HL-60 (cell line): ENCODE results near the gene IL10RA.

Source experiments
- DNase-seq, 2 experiments: peaks; one replicate each; pipeline ENCODE4 v3.0.0-alpha.2; 2010 to 2020; ENCODE audit warnings: low read depth in 1 of 2, low spot score in 1 of 2
- H3K27ac ChIP-seq: fragments of 250-450 bp; sonication (Bioruptor Pico); replicated peaks from 2 replicates; pipeline ENCODE4 v1.5.1; 2020; ENCODE audit warnings: mild to moderate bottlenecking, moderate library complexity
- H3K27me3 ChIP-seq: fragments of 250-450 bp; sonication (Bioruptor Pico); 2 replicates; pipeline ENCODE4 v1.5.1; 2021; ENCODE audit warnings: mild to moderate bottlenecking, moderate library complexity; ENCODE audit not compliant: insufficient read depth, poor library complexity, severe bottlenecking
- H3K4me3 ChIP-seq: replicated peaks from 2 replicates; pipeline ENCODE4 v1.5.1; 2011; ENCODE audit warnings: mild to moderate bottlenecking, control low read depth, low read length; ENCODE audit not compliant: insufficient read depth
- GABPA ChIP-seq: IDR thresholded peaks from 2 replicates; pipeline ENCODE4 v1.6.1; 2012; ENCODE audit warnings: low read depth
- POLR2AphosphoS5 ChIP-seq: IDR thresholded peaks from 2 replicates; pipeline ENCODE4 v1.6.1; 2012; ENCODE audit warnings: low read depth
- SPI1 ChIP-seq: IDR thresholded peaks from 2 replicates; pipeline ENCODE4 v1.6.1; 2012; ENCODE audit warnings: low read depth, mild to moderate bottlenecking, borderline replicate concordance
- TF ChIP-seq, protein P1 (sequence below): IDR thresholded peaks from 2 replicates; pipeline ENCODE4 v1.6.1; 2012; ENCODE audit warnings: low read depth; ENCODE audit not compliant: insufficient replicate concordance
- TF ChIP-seq, protein P2 (sequence below): IDR thresholded peaks from one replicate; pipeline ENCODE4 v1.5.1; 2011; ENCODE audit warnings: low read length, control low read depth, inconsistent platforms; ENCODE audit not compliant: insufficient read depth

The IL10RA gene

DNA sequence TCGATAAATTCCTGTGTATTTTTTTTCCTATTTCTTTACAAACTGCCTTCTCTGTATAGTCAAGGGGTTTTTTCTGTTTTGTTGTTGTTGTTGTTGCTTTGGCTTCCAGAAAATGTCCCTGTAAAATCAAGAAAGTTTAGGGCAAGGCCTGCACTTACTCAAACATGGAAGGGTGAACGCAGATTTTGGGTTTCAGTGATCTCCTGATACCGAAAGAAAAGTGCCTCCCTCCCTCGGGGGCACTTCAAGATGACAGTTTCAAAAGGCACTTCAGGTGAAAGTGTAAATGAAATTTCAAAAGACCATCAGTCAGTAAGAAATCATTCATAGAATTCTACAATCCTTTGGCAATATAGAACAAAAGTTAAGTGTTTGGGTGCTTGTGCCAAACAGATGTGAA is 47.2 kb downstream of the IL10RA start:
- no peaks in the 10 kb centered on the region for H3K27me3 ChIP-seq
- no peak overlapping the region for H3K4me3 ChIP-seq
- H3K27ac ChIP-seq = no peak overlapping the region
- TF ChIP-seq GABPA = no peak
- TF ChIP-seq, protein P1, sequence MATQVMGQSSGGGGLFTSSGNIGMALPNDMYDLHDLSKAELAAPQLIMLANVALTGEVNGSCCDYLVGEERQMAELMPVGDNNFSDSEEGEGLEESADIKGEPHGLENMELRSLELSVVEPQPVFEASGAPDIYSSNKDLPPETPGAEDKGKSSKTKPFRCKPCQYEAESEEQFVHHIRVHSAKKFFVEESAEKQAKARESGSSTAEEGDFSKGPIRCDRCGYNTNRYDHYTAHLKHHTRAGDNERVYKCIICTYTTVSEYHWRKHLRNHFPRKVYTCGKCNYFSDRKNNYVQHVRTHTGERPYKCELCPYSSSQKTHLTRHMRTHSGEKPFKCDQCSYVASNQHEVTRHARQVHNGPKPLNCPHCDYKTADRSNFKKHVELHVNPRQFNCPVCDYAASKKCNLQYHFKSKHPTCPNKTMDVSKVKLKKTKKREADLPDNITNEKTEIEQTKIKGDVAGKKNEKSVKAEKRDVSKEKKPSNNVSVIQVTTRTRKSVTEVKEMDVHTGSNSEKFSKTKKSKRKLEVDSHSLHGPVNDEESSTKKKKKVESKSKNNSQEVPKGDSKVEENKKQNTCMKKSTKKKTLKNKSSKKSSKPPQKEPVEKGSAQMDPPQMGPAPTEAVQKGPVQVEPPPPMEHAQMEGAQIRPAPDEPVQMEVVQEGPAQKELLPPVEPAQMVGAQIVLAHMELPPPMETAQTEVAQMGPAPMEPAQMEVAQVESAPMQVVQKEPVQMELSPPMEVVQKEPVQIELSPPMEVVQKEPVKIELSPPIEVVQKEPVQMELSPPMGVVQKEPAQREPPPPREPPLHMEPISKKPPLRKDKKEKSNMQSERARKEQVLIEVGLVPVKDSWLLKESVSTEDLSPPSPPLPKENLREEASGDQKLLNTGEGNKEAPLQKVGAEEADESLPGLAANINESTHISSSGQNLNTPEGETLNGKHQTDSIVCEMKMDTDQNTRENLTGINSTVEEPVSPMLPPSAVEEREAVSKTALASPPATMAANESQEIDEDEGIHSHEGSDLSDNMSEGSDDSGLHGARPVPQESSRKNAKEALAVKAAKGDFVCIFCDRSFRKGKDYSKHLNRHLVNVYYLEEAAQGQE = no peak
- TF ChIP-seq, protein P2, sequence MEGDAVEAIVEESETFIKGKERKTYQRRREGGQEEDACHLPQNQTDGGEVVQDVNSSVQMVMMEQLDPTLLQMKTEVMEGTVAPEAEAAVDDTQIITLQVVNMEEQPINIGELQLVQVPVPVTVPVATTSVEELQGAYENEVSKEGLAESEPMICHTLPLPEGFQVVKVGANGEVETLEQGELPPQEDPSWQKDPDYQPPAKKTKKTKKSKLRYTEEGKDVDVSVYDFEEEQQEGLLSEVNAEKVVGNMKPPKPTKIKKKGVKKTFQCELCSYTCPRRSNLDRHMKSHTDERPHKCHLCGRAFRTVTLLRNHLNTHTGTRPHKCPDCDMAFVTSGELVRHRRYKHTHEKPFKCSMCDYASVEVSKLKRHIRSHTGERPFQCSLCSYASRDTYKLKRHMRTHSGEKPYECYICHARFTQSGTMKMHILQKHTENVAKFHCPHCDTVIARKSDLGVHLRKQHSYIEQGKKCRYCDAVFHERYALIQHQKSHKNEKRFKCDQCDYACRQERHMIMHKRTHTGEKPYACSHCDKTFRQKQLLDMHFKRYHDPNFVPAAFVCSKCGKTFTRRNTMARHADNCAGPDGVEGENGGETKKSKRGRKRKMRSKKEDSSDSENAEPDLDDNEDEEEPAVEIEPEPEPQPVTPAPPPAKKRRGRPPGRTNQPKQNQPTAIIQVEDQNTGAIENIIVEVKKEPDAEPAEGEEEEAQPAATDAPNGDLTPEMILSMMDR = no peak
- TF ChIP-seq POLR2AphosphoS5 = no peak
- no peak for TF ChIP-seq SPI1
- DNase-seq = no peak

DNA sequence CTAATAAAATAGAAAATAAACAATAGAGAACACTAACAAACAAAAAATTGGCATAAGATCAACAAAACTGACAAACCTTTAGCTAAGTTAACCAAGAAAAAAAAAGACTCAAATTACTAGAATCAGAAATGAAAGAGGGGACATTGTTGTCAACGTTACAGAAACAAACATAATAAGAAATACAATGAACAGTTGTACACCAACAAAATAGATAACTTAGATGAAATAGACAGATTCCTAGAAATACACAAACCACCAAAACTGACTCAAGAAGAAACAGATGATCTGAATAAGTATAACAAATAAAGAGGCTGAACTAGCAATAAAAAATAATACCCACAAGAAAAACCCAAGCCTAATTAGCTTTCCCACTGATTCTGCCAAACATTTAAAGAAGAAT is 55.9 kb downstream of the IL10RA start:
- no peak for DNase-seq
- H3K27ac ChIP-seq = no peak overlapping the region
- H3K4me3 ChIP-seq = no peak overlapping the region
- no peak for TF ChIP-seq GABPA
- TF ChIP-seq SPI1 = no peak
- TF ChIP-seq, protein P2 = no peak
- TF ChIP-seq, protein P1 = no peak
- no peak for TF ChIP-seq POLR2AphosphoS5
- H3K27me3 ChIP-seq = no peaks in the 10 kb centered on the region

DNA sequence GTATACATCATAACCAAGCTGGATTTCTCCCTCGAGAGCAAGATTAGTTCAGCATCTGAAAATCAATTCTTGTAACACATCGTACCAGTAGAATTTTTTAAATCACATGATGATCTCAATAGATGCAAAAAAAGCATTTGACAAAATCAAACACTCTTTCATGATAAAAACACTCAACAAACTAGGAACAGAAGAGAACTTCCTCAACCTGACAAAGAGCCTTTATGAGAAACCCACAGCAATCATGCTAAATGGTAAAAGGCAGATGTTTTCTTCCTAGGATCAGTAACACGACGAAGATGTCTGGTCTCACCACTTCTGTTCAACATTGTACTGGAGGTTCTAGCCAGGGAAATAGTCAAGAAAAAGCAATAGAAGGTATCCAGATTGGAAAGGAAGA is 56.6 kb downstream of the IL10RA start:
- no peaks in the 10 kb centered on the region for H3K27me3 ChIP-seq
- TF ChIP-seq, protein P1 = no peak

DNA sequence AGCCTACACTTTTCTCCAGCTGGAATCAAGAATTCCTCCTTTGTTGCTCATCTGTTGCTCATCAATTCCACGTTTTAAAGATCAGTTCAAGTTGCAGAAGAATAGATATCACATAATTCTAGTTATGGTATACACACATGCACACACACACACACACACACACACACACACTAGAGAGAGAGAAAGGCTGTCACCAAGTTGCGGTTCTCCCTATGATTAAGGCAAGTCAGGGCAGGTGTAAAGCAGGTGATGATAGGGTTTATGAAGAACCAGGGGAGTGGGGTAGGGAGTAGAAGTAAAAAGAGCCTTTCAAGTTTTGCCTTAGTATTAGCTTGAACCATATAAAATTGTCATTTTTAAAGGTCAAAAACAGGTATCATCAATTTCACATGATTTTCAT is 59.0 kb downstream of the IL10RA start:
- TF ChIP-seq, protein P2 = no peak
- TF ChIP-seq, protein P1 = no peak
- TF ChIP-seq GABPA (no peak), POLR2AphosphoS5 (no peak), SPI1 (no peak)
- Histone ChIP-seq H3K27ac (no peak overlapping the region), H3K27me3 (no peaks in the 10 kb centered on the region), H3K4me3 (no peak overlapping the region)
- DNase-seq = no peak

More for the DNA sequence above, 56.6 kb downstream of the IL10RA start:
- Histone ChIP-seq H3K4me3 (no peak overlapping the region), H3K27ac (no peak overlapping the region)
- DNase-seq = no peak
